ENCODE results near the gene DLG2.
"Not testable (repeated sequence)": the region's sequence is repeated elsewhere in the genome, so short reads cannot be mapped to it uniquely, and the experiment has no call there.

Gene DLG2

DNA sequence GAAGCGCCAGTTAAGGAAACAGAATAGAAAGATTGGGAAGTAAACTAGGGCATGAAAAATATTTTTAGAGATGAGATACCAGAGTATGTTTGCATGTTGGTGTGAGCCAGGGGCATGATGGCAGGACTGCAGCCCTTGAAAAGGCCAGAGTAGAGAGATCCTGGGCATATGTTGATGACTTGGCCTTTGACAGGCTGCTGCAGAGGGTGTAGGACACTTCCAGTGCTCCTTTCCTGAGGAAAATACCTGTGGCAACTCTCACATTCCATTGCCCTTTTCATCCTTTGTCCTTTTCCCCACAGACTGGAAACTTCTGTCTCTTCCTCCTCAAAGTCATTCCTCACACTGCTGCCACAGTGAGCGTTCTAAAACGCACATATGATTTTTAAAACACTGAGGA, 2190.3 kb downstream of the DLG2 start:
- H3K27me3 ChIP-seq: no peaks in the 10 kb centered on the region
- H3K36me3 ChIP-seq: no peaks in the 10 kb centered on the region
- H3K9me3 ChIP-seq: no peaks in the 10 kb centered on the region
- H3K27ac ChIP-seq: no peak overlapping the region
- TF ChIP-seq CTCF (IDR thresholded peaks at IDR 0.05): no peak
- H3K4me1 ChIP-seq (ENCODE audit: control insufficient read depth in 1 of 2, insufficient read depth in 1 of 2, low read depth in 1 of 2, low read length in 1 of 2): no peaks in the 10 kb centered on the region
- no peak overlapping the region for H3K4me3 ChIP-seq (ENCODE audit: low read depth in 1 of 2, low read length in 1 of 2)

- not testable (repeated sequence) for H3K4me1 ChIP-seq (ENCODE audit: control insufficient read depth in 1 of 2, insufficient read depth in 1 of 2, low read depth in 1 of 2, low read length in 1 of 2); H3K4me3 ChIP-seq (ENCODE audit: low read depth in 1 of 2, low read length in 1 of 2); H3K27me3 ChIP-seq; H3K9me3 ChIP-seq; H3K36me3 ChIP-seq; H3K27ac ChIP-seq
Measured at GRCh38 chr11:83434812-83435211, 2192.3 kb downstream of the DLG2 start.

GRCh38 chr11:83427943-83428342, 2199.2 kb downstream of the DLG2 start:
- no peaks in the 10 kb centered on the region for H3K4me1 ChIP-seq (ENCODE audit: control insufficient read depth in 1 of 2, insufficient read depth in 1 of 2, low read depth in 1 of 2, low read length in 1 of 2)
- H3K9me3 ChIP-seq: no peaks in the 10 kb centered on the region
- no peak overlapping the region for H3K4me3 ChIP-seq (ENCODE audit: low read depth in 1 of 2, low read length in 1 of 2)
- H3K27me3 ChIP-seq: no peaks in the 10 kb centered on the region
- no peak overlapping the region for H3K27ac ChIP-seq
- H3K36me3 ChIP-seq: no peaks in the 10 kb centered on the region
- TF ChIP-seq CTCF (IDR thresholded peaks at IDR 0.05): no peak

GRCh38 chr11:83427501-83427900, 2199.6 kb downstream of the DLG2 start:
- no peak overlapping the region for H3K27ac ChIP-seq
- no peaks in the 10 kb centered on the region for H3K4me1 ChIP-seq (ENCODE audit: control insufficient read depth in 1 of 2, insufficient read depth in 1 of 2, low read depth in 1 of 2, low read length in 1 of 2)
- no peak overlapping the region for H3K4me3 ChIP-seq (ENCODE audit: low read depth in 1 of 2, low read length in 1 of 2)
- no peaks in the 10 kb centered on the region for H3K27me3 ChIP-seq
- no peaks in the 10 kb centered on the region for H3K9me3 ChIP-seq
- H3K36me3 ChIP-seq: no peaks in the 10 kb centered on the region
- TF ChIP-seq CTCF (IDR thresholded peaks at IDR 0.05): no peak

- Histone ChIP-seq H3K4me3 (ENCODE audit: low read depth in 1 of 2, low read length in 1 of 2) (no peak overlapping the region), H3K36me3 (no peaks in the 10 kb centered on the region), H3K9me3 (no peaks in the 10 kb centered on the region), H3K4me1 (ENCODE audit: control insufficient read depth in 1 of 2, insufficient read depth in 1 of 2, low read depth in 1 of 2, low read length in 1 of 2) (no peaks in the 10 kb centered on the region), H3K27ac (no peak overlapping the region), H3K27me3 (no peaks in the 10 kb centered on the region)
- no peak for TF ChIP-seq CTCF (IDR thresholded peaks at IDR 0.05)
Measured at GRCh38 chr11:83425137-83425466, 2202.0 kb downstream of the DLG2 start.

GRCh38 chr11:83424376-83425136, 2202.6 kb downstream of the DLG2 start:
- no peaks in the 10 kb centered on the region for H3K4me1 ChIP-seq (ENCODE audit: control insufficient read depth in 1 of 2, insufficient read depth in 1 of 2, low read depth in 1 of 2, low read length in 1 of 2)
- H3K27ac ChIP-seq: no peak overlapping the region
- TF ChIP-seq CTCF (IDR thresholded peaks at IDR 0.05): no peak
- H3K4me3 ChIP-seq (ENCODE audit: low read depth in 1 of 2, low read length in 1 of 2): no peak overlapping the region
- H3K27me3 ChIP-seq: no peaks in the 10 kb centered on the region
- no peaks in the 10 kb centered on the region for H3K36me3 ChIP-seq
- H3K9me3 ChIP-seq: no peaks in the 10 kb centered on the region

GRCh38 chr11:83422641-83423040, 2204.5 kb downstream of the DLG2 start:
- H3K36me3 ChIP-seq; H3K4me3 ChIP-seq (ENCODE audit: low read depth in 1 of 2, low read length in 1 of 2); H3K9me3 ChIP-seq; H3K27ac ChIP-seq; H3K4me1 ChIP-seq (ENCODE audit: control insufficient read depth in 1 of 2, insufficient read depth in 1 of 2, low read depth in 1 of 2, low read length in 1 of 2); H3K27me3 ChIP-seq: not testable (repeated sequence)

Data from neutrophil (primary cell).